RPMI7951 (cell line): Measurements from ENCODE around the gene HDAC6. TPM values are rescaled to one million over a fixed set of nuclear protein-coding genes. Genes with fewer than 3 reads are reported as not detected.
A peak's percentile ranks its signal among the peaks of the same experiment; 100 is the strongest.
"Not testable (repeated sequence)": the region's sequence is repeated elsewhere in the genome, so short reads cannot be mapped to it uniquely, and the experiment has no call there.

Source experiments
- DNase-seq: peaks from one replicate; pipeline ENCODE4 v3.0.0-alpha.2; 2012; ENCODE audit warnings: low read depth
- total RNA-seq: library from RNA; depleted of rRNA; stranded (reverse); fragments of >200 nt; shearing (Covaris generic); gene quantifications from 2 replicates; pipeline ENCODE4 v1.2.3, GENCODE V29; 2014

The HDAC6 gene
- total RNA-seq, 1 experiment from 2014 or later: 39.7 TPM

GRCh38 chrX:48789366-48790220 is 12.3 kb upstream of the HDAC6 start:
- no peak for DNase-seq

- no peak for DNase-seq
Measured at GRCh38 chrX:48790477-48790876, 11.4 kb upstream of the HDAC6 start.

- no peak for DNase-seq
Measured at GRCh38 chrX:48791063-48791820, 10.6 kb upstream of the HDAC6 start.

GRCh38 chrX:48792219-48792618 is 9.6 kb upstream of the HDAC6 start:
- DNase-seq: no peak

GRCh38 chrX:48793935-48794334 is 7.9 kb upstream of the HDAC6 start:
- DNase-seq: no peak

- no peak for DNase-seq
Measured at GRCh38 chrX:48794340-48794910, 7.4 kb upstream of the HDAC6 start.

DNA sequence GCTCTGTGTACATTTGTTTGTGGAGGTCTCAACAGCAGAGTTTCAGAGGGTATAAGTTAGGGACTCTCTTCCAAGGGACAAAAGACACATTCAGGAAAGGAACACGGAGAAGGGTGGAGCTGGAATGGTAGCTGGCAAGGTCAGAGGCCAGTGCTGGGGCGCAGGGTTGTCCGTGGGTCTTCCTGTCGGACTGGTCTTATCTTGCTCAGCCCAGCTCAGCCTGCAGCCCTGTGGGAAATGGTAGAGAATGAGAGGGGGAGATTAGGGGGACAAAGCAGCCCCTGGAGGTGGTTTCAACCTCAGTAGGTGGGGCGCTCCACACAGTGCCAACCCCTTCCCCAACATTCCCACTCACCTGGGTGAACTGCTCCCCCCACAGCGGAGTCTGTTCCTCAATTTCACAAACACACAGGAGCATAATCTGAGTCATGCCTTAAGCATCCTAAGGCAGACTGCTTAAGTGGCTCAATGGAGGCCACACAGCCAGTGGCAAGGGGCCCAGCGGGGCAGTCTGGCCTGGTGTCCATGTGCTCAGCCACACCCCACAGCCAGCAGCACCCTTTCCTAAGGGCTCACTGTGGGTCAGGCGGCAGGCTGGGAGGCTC is 6.9 kb upstream of the HDAC6 start:
- DNase-seq: peak; percentile 76

DNA sequence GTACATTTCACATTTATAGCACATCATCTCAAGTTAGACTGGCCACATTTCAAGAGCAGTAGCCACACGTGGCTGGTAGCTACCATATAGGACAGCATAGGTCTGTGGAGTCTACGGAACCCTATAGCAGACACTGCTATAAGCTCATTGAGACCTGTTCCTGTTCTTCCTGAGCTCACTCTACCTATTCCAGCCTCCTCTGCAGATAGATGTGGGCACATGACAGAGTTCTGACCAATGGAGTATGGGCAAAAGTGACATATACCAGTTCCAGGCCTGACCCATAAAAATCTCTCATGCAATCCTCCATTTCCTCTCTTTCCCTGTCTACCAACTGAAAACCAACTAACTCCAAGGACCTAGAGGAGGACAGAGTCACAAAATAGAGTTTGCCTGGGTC is 3.5 kb upstream of the HDAC6 start:
- no peak for DNase-seq

DNA sequence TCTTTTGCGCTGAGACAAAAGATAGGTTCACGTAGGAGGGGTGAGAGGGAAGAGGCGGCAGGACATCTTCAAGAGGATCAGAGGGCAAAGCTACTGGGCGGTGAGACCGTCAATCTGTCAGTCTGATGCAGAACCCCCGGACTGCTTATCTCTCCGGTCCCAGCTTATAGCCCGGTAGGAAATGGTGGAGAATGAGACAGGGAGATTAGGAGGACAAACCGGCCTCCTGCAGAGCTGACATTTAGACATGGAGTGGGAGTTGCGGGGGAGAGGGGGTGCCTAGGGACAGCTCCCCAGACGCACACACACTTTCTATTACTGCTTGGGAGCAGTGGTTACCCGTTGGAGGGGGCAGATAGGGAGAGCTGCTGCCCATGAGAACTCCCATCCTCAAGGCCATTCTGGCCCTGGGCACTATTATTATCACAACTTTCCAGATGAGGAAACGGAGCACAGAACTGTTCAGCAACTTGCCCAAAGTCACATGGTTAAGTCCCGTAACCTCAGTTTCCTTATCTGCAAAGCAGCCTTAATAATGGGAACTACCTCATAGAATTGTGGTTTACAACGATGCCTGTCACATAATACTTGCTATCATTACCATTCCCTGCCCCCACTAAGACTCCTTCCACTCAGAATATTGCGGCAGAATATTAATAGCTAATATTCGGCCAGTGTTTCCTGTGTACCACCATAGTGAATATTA is 1.1 kb upstream of the HDAC6 start:
- DNase-seq: no peak

GRCh38 chrX:48802089-48802904 is 430 bp downstream of the HDAC6 start:
- peak; percentile 90 for DNase-seq

DNA sequence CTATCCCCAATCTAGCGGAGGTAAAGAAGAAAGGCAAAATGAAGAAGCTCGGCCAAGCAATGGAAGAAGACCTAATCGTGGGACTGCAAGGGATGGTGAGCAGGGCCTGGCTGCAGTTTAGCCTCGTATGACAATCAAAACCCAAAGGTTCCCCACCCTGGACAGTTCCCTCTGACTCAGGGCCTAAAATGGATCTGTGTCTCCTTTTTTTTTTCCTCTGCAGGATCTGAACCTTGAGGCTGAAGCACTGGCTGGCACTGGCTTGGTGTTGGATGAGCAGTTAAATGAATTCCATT is 986 bp downstream of the HDAC6 start:
- peak; percentile 21 for DNase-seq

- DNase-seq: no peak
Measured at GRCh38 chrX:48806081-48806480, 4.2 kb downstream of the HDAC6 start.

DNA sequence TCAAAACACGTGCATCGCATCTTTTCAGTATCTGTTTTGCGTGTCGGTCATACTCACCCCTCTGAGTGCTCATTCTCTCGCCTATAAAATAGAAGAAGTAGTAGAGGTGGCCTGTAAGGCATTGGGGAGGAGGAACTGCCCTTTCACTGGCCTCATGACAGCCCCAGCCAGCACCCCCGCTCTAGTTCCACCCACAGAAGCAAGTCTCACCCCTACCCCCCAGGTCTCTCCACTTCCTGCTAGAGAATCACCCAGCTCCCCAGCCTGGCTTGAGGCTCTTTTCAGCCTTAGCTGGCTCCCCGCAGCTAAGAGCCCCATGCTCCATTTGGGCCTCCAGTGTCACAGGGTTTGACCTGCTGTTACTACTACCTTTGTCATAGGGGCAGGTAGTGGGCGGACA is 11.8 kb downstream of the HDAC6 start:
- DNase-seq: no peak

DNA sequence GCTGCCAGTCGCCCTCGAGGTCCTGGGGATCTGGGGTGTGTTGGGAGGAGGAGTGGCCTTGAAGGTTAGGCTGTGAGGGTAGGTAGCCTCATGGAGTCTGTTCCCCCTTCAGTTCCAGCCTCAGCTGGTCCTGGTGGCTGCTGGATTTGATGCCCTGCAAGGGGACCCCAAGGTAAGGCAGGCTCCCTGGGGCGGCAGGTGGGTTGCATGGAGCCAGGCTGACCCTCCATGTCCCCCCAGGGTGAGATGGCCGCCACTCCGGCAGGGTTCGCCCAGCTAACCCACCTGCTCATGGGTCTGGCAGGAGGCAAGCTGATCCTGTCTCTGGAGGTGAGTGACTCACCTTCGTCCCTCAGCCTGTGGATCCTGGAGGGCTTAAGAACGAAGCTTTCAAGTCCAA is 12.9 kb downstream of the HDAC6 start:
- DNase-seq: no peak

- no peak for DNase-seq
Measured at GRCh38 chrX:48815266-48815665, 13.4 kb downstream of the HDAC6 start.

- DNase-seq: no peak
Measured at GRCh38 chrX:48816014-48816810, 14.3 kb downstream of the HDAC6 start.

DNA sequence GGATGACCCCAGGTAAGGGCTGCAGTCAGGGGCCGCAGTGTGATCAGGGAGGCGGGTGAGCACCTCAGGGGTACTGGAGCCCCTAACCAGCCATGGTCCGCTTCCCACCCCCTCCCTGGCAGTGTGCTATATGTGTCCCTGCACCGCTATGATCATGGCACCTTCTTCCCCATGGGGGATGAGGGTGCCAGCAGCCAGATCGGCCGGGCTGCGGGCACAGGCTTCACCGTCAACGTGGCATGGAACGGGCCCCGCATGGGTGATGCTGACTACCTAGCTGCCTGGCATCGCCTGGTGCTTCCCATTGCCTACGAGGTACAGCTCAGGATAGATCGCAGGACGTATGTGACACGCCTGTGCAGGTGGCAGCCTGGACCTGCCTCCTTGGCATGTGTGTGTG is 16.2 kb downstream of the HDAC6 start:
- DNase-seq: no peak

GRCh38 chrX:48818866-48819265 is 17.0 kb downstream of the HDAC6 start:
- DNase-seq: no peak

- DNase-seq: not testable (repeated sequence)
Measured at GRCh38 chrX:48819394-48819793, 17.5 kb downstream of the HDAC6 start.

GRCh38 chrX:48823053-48823452 is 21.2 kb downstream of the HDAC6 start:
- no peak for DNase-seq
